ENCODE results near the gene GRB2.

Gene GRB2

DNA sequence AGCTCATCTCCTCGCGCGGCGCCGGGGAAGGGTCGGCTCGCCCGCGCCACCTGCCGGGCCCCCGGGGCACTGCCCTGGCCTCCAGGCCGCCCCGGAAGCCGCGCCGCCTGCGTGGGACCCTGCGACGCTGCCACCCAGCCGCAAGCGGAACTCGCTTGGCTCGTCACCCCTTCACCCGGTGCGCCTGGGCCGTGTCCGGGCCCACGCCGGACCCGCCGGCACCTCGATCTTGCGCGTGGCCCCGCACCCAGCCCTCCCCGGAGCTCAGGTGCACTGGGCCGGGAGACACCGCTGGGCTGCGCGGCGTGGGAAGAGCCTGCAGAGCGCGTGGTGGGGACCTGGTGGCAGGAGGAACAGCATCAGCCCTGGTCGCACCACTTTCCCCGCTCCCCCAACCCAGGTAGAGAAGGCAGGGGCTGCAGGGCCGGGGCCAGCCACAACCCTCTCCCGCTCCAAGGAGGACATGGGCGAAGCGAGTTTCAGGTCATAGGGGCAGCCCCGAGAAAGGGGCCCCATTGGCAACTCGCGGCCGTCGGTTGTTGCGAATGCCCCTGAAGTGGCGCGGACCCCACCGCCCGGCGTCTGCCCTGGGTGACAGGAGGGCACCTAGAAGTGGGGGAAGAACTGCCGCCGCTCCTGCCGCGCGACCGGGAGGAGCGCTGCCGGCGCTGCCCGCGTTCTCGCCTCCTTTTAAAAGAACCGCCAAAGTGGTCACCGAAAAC is 134.1 kb downstream of the GRB2 start:
- H3K27me3 ChIP-seq (ENCODE audit: low read depth, low read length) = no peaks in the 10 kb centered on the region
- peak; percentile 42 for TF ChIP-seq CTCF (IDR thresholded peaks at IDR 0.05; ENCODE audit: low read depth, low read length)
- TF ChIP-seq EZH2phosphoT487 (IDR thresholded peaks at IDR 0.05; ENCODE audit: low read depth) = no peak
- H3K79me2 ChIP-seq (ENCODE audit: low read length) = peaks cover 21% of the 10 kb centered on the region
- no peaks in the 10 kb centered on the region for H4K20me1 ChIP-seq (ENCODE audit: insufficient read depth, low read length)
- H2AFZ ChIP-seq (ENCODE audit: low read depth, low read length) = peak overlapping the region; percentile 22; the same call in 1 of the 2 replicates
- H3K4me1 ChIP-seq (ENCODE audit: low read length) = peaks cover 25% of the 10 kb centered on the region
- H3K9ac ChIP-seq (ENCODE audit: low read length) = peak overlapping the region; percentile 79
- H3K4me3 ChIP-seq (ENCODE audit: low read length) = peak overlapping the region; percentile 80
- H3K9me3 ChIP-seq (ENCODE audit: insufficient read depth, low read length) = no peaks in the 10 kb centered on the region
- peak overlapping the region; percentile 66 for H3K27ac ChIP-seq (ENCODE audit: low read length)
- peak overlapping the region; percentile 96 for H3K4me2 ChIP-seq (ENCODE audit: low read length)
- H3K36me3 ChIP-seq (replicated peaks; ENCODE audit: low read depth, low read length) = peaks cover 34% of the 10 kb centered on the region

DNA sequence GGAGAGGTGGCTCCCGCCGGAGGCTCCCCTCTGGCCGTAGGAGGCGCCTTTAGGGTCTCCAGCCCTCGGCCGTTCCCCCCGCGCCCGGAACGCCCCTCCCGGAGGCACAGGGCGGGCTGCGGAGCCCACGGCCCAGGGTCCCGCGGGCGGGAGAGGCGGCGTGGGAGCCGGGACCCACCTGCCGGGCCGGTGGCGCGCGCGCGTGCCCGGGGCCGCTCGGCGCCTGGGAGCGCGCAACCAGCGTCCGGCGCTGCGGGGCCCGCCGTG is 134.6 kb downstream of the GRB2 start, which contains the start of gene MIF4GD:
Gene MIF4GD (minus strand): TSS at position 266 of the 267 bp plus-strand sequence. CDS start 1,036 bp downstream, outside the sequence.
- Histone ChIP-seq H3K36me3 (replicated peaks; ENCODE audit: low read depth, low read length) (peaks cover 39% of the 10 kb centered on the region), H3K4me1 (ENCODE audit: low read length) (peaks cover 25% of the 10 kb centered on the region), H3K27me3 (ENCODE audit: low read depth, low read length) (no peaks in the 10 kb centered on the region), H3K9ac (ENCODE audit: low read length) (peak within 1 kb of the TSS; percentile 81), H3K79me2 (ENCODE audit: low read length) (peaks cover 21% of the 10 kb centered on the region), H3K27ac (ENCODE audit: low read length) (peak within 1 kb of the TSS; percentile 66), H3K9me3 (ENCODE audit: insufficient read depth, low read length) (no peaks in the 10 kb centered on the region), H3K4me2 (ENCODE audit: low read length) (peak within 1 kb of the TSS; percentile 96), H2AFZ (ENCODE audit: low read depth, low read length) (peak within 1 kb of the TSS; percentile 35; the same call in 1 of the 2 replicates), H3K4me3 (ENCODE audit: low read length) (peak within 1 kb of the TSS; percentile 86), H4K20me1 (ENCODE audit: insufficient read depth, low read length) (no peaks in the 10 kb centered on the region)
- TF ChIP-seq EZH2phosphoT487 (IDR thresholded peaks at IDR 0.05; ENCODE audit: low read depth) = no peak
- no peak for TF ChIP-seq CTCF (IDR thresholded peaks at IDR 0.05; ENCODE audit: low read depth, low read length)

- Histone ChIP-seq H2AFZ (ENCODE audit: low read depth, low read length) (peak overlapping the region; percentile 35; the same call in 1 of the 2 replicates), H3K27me3 (ENCODE audit: low read depth, low read length) (no peaks in the 10 kb centered on the region), H3K36me3 (replicated peaks; ENCODE audit: low read depth, low read length) (peaks cover 43% of the 10 kb centered on the region), H3K9ac (ENCODE audit: low read length) (peak overlapping the region; percentile 81), H3K4me1 (ENCODE audit: low read length) (peaks cover 25% of the 10 kb centered on the region), H3K79me2 (ENCODE audit: low read length) (peaks cover 21% of the 10 kb centered on the region), H3K9me3 (ENCODE audit: insufficient read depth, low read length) (no peaks in the 10 kb centered on the region), H3K27ac (ENCODE audit: low read length) (peak overlapping the region; percentile 54), H3K4me3 (ENCODE audit: low read length) (peak overlapping the region; percentile 86), H4K20me1 (ENCODE audit: insufficient read depth, low read length) (no peaks in the 10 kb centered on the region), H3K4me2 (ENCODE audit: low read length) (peak overlapping the region; percentile 95)
- TF ChIP-seq CTCF (IDR thresholded peaks at IDR 0.05; ENCODE audit: low read depth, low read length) = peak; percentile 34; the same call in 1 of the 2 replicates
- TF ChIP-seq EZH2phosphoT487 (IDR thresholded peaks at IDR 0.05; ENCODE audit: low read depth) = no peak
Observed at GRCh38 chr17:75270218-75270965, 135.1 kb downstream of the GRB2 start.

DNA sequence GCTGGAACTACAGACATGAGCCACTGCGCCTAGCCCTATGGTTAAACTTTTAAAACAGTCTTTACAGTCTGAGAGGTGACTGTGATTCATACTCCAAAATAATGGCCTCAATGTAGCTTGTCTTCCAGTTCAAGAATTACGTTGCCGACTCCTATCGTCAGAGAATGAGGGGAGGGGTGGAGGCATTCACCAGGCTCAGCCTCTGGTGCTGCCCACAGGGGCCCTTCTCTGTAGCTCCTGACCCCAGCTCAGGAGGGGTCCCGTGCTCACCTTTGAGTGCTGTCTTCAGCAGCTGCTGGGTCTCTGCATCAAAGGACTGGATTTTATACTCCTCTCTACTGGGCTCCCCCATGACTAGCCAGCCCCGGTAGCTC is 135.6 kb downstream of the GRB2 start:
- Histone ChIP-seq H3K27me3 (ENCODE audit: low read depth, low read length) (no peaks in the 10 kb centered on the region), H3K4me2 (ENCODE audit: low read length) (peak overlapping the region; percentile 95), H3K79me2 (ENCODE audit: low read length) (peaks cover 21% of the 10 kb centered on the region), H2AFZ (ENCODE audit: low read depth, low read length) (0 out of 2 replicates have a peak overlapping the region, but pooled peaks have one; percentile 35), H3K4me3 (ENCODE audit: low read length) (peak overlapping the region; percentile 86), H3K9ac (ENCODE audit: low read length) (peak overlapping the region; percentile 81), H3K27ac (ENCODE audit: low read length) (0 out of 2 replicates have a peak overlapping the region, but pooled peaks have one; percentile 54), H3K36me3 (replicated peaks; ENCODE audit: low read depth, low read length) (peaks cover 40% of the 10 kb centered on the region), H3K4me1 (ENCODE audit: low read length) (peaks cover 25% of the 10 kb centered on the region), H3K9me3 (ENCODE audit: insufficient read depth, low read length) (no peaks in the 10 kb centered on the region), H4K20me1 (ENCODE audit: insufficient read depth, low read length) (no peaks in the 10 kb centered on the region)
- TF ChIP-seq CTCF (IDR thresholded peaks at IDR 0.05; ENCODE audit: low read depth, low read length) (no peak), EZH2phosphoT487 (IDR thresholded peaks at IDR 0.05; ENCODE audit: low read depth) (no peak)
